Measurements from ENCODE around the gene CPOX.
"Not testable (repeated sequence)": the region's sequence is repeated elsewhere in the genome, so short reads cannot be mapped to it uniquely, and the experiment has no call there.

Gene CPOX

GRCh38 chr3:98561727-98562521 lies 31.5 kb downstream of the CPOX start:
- no peak for DNase-seq (ENCODE audit: low spot score)

- DNase-seq (ENCODE audit: low spot score), result no peak
Measured at GRCh38 chr3:98560911-98561310, 32.5 kb downstream of the CPOX start.

- DNase-seq (ENCODE audit: low spot score), result not testable (repeated sequence)
Measured at GRCh38 chr3:98559769-98560168, 33.6 kb downstream of the CPOX start.

- no peak for DNase-seq (ENCODE audit: low spot score)
Measured at GRCh38 chr3:98558100-98558827, 35.1 kb downstream of the CPOX start.

GRCh38 chr3:98557324-98558010 lies 35.9 kb downstream of the CPOX start:
- DNase-seq (ENCODE audit: low spot score), result no peak

GRCh38 chr3:98556164-98557130 lies 37.0 kb downstream of the CPOX start:
- no peak for DNase-seq (ENCODE audit: low spot score)

- no peak for DNase-seq (ENCODE audit: low spot score)
Measured at GRCh38 chr3:98555025-98555379, 38.4 kb downstream of the CPOX start.

GRCh38 chr3:98554580-98554979 lies 38.8 kb downstream of the CPOX start:
- DNase-seq (ENCODE audit: low spot score), result no peak

GRCh38 chr3:98553753-98554152 lies 39.7 kb downstream of the CPOX start:
- DNase-seq (ENCODE audit: low spot score), result no peak

- no peak for DNase-seq (ENCODE audit: low spot score)
Measured at GRCh38 chr3:98553021-98553563, 40.3 kb downstream of the CPOX start.

- DNase-seq (ENCODE audit: low spot score), result no peak
Measured at GRCh38 chr3:98552232-98553020, 41.0 kb downstream of the CPOX start.

- DNase-seq (ENCODE audit: low spot score), result no peak
Measured at GRCh38 chr3:98551754-98552153, 41.7 kb downstream of the CPOX start.

- no peak for DNase-seq (ENCODE audit: low spot score)
Measured at GRCh38 chr3:98551236-98551635, 42.2 kb downstream of the CPOX start.

GRCh38 chr3:98550833-98551232 lies 42.6 kb downstream of the CPOX start:
- no peak for DNase-seq (ENCODE audit: low spot score)

GRCh38 chr3:98548544-98548943 lies 44.9 kb downstream of the CPOX start:
- DNase-seq (ENCODE audit: low spot score), result no peak

GRCh38 chr3:98545940-98546339 lies 47.5 kb downstream of the CPOX start:
- no peak for DNase-seq (ENCODE audit: low spot score)

- no peak for DNase-seq (ENCODE audit: low spot score)
Measured at GRCh38 chr3:98542623-98543022, 50.8 kb downstream of the CPOX start.

- DNase-seq (ENCODE audit: low spot score), result no peak
Measured at GRCh38 chr3:98541695-98542094, 51.7 kb downstream of the CPOX start.

- DNase-seq (ENCODE audit: low spot score), result no peak
Measured at GRCh38 chr3:98540346-98540745, 53.1 kb downstream of the CPOX start.

GRCh38 chr3:98536456-98537017 lies 56.9 kb downstream of the CPOX start:
- no peak for DNase-seq (ENCODE audit: low spot score)

All from HuH-7.5 (cell line).